GM19023 (cell line): ENCODE results near the gene DBX1.

ENCODE experiments used
- ATAC-seq: cut with Tn5 transposase; IDR thresholded peaks from one replicate; pipeline ENCODE4 v1.9.1; 2021; ENCODE audit warnings: mild to moderate bottlenecking, moderate library complexity; ENCODE audit not compliant: unreplicated experiment

The DBX1 gene

DNA sequence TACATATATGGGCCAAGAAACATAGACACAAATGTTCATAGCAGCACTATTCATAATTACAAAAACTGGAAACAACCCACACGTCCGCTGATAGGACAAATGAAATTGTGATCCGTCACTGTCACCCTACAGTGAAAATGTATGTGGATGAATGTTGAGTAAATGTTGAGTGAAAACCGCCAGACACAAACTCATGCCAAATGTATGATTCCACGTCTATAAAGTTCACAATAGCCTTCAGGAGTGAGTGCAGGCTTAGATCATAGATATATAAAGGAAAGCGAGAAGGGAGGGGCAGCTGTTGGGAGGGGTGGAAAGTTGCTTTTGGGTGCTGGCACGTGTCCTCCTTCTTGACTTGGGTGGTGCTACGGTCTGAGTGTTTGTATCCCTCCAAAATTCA, 33.6 kb downstream of the DBX1 start:
- no peak for ATAC-seq

DNA sequence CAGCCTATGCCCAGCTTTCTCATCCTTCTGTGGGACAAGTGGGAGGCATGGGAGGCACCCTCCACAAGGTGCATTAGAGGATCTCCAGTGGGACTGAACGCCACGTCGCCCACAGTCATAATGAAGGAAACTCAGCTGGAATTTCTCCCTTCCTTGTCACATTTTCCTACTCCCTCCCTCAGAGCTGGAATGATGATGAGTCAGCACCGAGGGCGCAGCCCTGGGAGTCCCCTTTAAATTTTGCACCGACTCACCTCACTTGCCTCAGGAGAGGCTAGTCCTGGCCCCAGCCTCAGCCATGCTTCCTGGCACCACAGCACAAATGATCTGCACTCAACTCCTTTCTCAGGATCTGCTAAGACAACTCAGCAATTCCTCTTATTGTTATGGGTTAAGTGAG, 34.3 kb downstream of the DBX1 start:
- no peak for ATAC-seq

DNA sequence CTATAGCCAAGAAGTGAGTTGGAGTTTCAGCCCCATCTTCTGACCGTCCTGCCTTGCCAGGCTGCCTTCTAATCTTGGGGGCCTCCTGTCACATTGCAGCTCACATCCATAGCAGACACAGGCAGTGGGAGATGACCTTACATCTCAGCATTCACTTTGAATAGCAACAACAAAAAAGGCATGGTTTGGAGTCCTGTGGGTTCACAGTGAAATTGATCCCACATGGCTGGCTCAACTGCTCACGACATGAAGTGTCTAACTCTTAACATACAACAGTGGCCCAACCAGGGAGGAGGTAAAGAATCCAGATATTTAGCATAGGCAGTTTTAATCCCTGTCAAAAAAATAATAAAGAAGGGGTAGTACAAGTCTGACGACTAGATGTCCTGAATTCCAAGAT, 38.1 kb downstream of the DBX1 start:
- no peak for ATAC-seq

DNA sequence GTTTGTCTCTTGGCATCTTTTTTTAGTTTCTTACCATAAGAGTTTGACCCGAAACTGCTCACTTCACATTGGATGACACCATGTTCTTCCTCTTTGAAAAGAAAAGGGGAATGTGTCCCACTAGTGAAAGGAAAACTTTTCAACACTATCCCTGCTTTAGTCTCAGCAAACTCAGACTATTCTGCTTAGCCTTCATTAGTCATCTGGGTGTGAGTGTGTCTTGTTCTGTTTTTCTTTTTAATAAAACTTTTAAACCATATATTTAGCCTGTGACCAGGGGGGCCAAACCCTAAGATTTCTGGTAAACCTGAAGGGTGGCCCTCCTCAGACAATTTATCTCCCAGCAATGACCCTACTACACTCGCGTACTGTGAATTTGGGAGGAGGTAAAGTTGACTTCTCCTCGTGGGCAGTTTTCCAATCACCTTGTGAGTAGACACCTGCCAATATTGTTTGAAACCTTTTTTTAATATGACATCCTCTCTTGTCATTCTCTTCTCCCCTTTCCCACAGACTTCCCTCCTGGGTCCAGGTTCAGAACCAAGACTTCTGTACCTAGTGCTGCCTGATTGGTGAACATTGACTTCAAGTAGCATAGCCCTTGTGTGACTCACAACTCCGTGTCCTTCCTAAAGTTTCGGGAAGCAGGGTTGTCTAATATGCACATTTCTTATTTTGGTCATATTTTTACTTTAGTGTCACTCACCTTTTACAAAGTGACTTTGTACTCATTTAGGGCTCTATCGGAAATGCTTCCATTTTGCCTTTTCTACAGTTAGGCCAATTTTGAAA, 39.9 kb downstream of the DBX1 start:
- no peak for ATAC-seq

DNA sequence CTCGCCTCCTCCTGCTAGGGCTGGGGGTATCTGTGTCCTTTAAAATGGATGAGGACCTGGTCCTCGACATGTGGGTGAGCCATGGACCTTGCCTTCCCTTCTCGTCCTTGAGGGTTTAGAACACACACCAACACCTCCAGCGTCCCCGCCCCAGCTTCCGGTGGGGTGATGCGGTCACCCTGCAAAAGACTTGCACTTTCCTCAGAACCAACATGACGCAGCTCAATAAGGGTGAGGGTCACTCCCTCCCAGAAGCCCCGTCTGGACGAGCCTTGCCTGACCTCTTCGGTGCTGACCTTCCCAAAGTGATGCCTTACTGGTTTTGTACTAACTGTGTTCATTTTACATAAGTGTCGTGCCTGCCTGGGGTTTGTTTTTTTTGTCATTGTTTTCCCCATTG, 41.0 kb downstream of the DBX1 start:
- no peak for ATAC-seq

DNA sequence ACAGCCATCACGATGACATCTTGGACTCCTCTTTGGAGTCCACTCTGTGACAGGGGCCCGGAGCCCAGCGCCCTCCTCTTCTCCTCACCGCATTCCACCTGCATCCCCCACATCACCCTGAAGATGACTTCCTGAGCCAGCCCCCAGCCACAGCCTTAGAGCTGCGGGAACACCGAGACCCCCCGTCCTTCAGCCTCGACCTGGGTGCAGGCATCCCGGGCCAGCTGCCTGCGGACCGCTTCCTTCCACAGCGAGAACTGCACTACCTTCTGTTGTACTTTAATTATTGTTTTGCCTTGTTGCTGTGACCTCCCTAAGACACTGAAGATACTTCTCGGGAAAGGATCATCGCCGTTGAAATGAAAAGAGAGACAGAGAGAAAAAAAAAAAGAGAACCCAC, 42.1 kb downstream of the DBX1 start:
- ATAC-seq = no peak

DNA sequence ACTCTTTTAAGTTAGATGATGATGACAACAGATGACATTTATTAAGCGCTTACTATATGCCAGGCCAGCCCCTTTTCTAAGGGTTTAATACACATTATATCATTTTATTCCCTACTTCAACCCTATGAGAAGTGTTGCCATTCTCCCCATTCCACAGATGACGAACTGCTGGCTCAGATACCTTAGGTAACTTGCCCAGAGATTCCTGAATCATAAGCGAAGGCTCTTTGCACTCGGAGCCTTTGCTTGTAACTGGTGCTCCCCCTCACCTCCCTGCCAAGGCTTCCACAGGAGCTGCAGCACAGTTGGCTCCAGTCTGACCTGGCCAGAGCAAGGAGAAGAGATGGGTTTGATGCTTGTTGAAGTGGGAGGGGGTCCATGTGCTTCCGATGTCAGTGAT, 43.0 kb downstream of the DBX1 start:
- no peak for ATAC-seq

DNA sequence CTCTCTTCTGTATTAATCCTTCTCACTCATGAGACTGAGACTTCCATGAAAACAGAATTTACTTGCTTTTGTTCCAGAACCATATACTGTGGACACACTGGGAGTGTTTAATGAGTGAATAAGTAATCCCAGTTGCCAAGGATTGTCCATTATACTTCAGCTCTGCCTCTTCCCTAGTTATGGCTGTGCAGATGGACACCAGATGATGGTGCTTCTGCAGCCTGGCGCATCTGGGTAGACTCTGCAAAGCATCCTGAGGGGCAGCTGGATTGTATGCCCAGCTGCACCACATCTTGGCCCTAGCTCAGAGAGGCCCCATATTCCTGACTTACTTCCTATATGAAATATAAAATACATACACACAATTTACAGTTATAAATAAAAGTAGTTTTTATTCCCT, 43.5 kb downstream of the DBX1 start:
- ATAC-seq = no peak

DNA sequence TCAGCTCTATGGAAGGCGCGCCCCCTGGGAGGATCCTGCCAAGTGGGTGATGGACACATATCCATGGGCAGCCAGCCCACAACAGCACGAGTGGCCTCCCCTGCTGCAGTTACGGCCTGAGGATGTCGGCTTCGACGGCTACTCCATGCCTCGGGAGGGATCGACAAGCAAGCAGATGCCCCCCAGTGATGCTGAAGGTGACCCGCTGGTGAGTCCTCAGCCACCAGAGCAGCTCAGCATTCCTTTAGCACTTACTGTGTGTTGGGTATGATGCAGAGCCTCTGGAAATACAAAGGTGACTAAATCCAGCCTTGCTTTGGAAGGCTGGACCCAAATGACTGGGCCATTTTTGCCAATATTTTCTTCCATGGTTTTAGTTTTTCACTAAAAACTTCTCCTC, 45.7 kb downstream of the DBX1 start:
- no peak for ATAC-seq

DNA sequence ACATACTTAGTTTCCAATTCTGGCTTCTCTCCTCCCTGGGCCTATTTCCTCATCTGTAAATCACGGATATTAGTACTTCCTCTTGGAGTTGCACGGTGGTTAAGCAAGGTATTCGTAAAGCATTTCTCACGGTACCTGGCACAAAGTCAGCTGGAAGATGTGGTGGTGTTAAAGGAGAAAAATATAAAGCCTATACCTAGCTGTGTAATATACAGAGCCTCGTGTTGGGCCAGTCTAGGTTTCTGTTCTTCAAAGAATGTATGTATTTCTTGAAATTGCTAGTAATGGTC, 47.2 kb downstream of the DBX1 start:
- ATAC-seq = no peak

DNA sequence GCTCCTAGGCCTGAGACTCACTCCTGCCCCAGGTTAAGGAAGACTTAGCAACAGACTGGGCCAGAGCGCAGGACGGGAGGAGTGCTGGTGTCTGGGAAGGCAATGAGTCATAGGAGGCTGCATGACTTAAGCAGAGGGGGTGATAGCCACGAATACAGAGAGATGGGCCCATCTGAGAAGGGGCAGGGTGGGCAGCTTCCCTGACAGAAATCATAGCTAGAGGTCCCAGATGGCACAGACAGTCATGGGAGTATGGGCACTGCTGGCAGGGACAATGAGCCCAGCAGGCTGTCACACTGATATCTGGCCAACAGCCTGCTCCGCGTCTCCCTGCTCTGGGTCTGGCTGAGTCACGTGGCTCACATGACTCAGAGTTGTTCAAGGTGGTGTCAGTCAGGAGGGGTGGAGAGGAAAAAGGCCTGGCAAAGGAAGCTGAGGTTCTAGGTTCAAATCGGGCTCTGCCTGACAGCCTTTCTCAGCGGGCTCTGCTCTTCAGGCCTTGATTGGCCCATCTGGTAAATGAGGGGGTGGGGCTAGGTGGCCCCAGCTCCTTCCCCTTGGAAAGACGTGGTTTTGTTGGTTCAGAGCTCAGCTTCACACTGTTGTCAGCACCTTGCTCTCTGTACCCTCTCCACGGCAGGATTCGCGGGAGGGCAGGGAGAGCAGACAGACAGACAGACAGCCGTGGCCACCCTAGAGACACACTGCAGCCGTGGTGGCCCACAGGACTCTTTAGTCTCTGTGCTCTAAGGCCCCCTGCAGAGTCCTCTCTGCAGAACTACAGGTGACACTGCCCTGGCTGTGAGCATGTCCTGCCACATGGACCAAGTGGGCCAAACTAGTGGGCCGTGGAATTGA, 47.8 kb downstream of the DBX1 start:
- no peak for ATAC-seq

DNA sequence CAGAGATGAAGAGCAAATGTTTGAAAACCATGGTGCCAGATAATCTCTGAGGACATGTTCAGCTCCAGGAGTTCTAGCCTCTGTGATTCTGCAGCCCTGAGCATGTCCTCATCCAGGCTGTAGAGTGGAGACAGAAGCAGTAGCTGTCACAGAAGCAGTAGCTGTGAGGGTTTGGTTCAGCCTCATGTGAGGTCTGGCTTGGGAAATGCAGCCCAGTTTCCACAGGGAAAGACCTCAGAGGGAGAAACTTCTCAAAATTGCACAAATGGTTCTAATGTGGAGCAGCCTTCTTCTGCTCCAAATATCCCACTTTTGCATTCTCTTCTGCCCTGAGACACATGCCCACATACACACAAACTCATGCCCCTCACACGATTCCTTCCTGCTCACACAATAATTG, 48.4 kb downstream of the DBX1 start:
- no peak for ATAC-seq

DNA sequence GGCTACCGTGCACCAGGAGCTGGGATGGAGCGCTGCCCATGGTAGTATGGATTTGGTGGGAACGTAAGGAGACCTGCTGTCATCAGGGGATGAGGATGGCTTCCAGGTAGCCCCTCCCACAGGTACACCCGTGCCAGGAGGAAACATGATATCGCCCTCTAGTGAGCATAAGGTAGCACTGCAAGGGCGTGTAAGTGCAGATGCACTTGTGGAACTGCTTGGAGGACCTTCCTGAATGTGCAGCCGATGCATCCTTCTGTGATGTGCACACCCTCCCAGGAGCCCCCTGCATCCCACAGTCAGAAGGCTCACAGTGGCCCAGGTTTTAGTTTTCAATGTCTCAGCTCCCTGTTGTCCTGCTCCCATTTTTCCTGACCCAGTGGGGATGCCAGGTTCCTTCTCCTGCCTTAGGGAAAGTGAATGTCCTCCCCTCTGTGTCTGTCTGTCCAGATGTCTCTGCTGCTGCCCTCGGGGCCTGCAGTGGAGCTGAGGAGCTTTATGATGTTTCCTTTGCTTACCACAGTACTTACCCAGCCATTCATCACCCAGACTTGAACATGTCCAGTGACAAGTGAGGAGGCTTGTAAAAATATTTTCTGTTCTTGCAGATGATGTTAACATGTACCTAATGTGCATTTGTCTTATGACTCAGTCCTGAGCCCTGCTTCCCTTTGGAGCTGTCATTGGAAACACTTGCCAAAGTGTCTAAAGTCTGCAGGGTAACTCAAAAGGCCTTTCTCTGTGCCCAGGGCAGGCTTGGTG, 49.2 kb downstream of the DBX1 start:
- ATAC-seq = peak; percentile 85

DNA sequence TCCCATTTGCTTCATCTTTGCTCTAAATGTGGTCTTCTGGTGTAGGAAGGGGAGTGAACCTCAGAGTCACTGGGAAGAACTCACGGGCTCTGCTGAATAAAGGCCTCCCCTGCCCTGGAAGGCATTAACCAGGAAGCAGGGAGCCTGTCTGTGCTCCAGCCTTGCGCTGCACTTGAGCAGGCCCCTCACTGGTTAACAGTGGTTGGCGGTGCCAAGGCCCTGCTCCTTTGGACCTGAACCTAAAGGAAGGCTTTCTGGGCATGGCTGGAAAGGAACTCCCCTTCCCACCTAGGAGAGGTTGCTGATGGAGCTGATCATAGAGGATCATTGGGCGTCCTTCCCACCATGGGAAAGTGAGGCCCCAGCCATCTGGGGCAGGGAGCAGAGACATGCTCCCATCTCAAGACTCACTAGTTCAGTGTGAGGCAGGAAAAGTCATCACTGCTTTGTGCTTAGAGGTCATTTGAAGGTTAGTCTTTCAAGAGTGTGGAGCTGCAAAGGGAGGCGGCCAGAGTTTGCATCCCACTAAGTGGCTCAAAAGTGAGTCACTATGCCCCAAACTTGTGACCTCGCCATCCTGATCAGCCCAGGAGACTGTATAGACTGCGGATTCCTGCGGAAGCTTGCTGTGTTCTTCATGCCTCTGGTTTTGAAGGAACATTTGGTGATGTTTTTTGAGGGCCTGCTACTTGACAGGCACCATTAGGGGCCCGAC, 50.4 kb downstream of the DBX1 start:
- ATAC-seq = no peak
